NCI-H82 (cell line): ENCODE results near the gene RDH12.
A peak's percentile ranks its signal among the peaks of the same experiment; 100 is the strongest.
"Not testable (repeated sequence)": the region's sequence is repeated elsewhere in the genome, so short reads cannot be mapped to it uniquely, and the experiment has no call there.

Experiments used
- DNase-seq: peaks from one replicate; lab custom pipeline; 2025; lab: John Stamatoyannopoulos, UW

RDH12 gene

DNA sequence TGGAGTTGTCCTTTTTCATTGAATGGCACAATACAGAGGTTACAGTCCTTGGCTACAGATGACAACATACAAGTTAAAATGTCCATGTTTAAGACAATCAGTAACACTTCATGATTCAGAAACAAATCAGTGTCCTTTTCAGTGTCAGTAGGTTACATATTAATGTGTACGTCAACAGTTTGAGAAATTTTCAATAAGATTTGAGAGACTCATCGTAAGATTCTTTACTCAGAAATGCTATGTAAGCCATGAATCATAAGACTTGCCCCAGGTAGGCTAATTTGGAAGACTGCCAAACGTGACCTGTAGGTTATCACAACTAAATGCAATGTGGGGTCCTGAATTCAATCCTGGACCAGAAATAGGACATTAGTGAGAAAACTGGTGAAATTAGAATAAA is 3.5 kb downstream of the RDH12 start:
- no peak for DNase-seq

DNA sequence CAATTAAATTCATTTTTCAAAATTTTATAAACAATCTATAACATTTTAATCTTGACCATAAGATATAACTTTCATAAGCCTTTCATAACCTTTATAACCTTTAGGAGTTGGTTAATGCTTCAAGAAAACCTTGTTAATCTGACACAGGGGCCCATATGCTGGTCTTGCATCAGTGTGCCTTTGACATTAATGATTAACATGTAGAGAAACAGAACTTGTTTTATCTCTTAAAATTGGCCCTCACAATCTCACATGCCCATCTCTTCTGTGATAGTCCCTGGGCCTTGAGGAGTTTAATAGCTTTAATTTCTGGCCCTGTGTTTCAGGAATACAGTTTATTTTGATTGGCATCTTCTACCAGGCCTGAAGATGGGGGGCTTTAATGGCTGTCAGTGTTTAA is 7.7 kb downstream of the RDH12 start:
- not testable (repeated sequence) for DNase-seq

DNA sequence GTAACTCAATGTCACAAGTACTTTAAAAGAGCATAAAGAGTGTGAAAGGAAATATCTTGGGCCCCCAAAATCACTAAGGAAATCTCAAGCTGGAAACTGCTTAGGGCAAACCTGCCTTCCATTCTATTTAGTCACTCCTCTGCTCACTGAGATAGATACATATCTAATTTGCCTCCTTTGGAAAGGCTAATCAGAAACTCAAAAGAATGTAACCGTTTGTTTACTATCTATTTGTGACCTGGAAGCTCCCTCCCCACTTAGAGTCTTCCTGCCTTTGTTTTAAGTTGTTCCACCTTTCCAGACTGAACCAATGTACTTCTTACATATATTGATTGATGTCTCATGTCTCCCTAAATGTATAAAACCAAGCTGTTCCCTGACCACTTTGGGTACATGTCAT is 8.1 kb downstream of the RDH12 start:
- not testable (repeated sequence) for DNase-seq

DNA sequence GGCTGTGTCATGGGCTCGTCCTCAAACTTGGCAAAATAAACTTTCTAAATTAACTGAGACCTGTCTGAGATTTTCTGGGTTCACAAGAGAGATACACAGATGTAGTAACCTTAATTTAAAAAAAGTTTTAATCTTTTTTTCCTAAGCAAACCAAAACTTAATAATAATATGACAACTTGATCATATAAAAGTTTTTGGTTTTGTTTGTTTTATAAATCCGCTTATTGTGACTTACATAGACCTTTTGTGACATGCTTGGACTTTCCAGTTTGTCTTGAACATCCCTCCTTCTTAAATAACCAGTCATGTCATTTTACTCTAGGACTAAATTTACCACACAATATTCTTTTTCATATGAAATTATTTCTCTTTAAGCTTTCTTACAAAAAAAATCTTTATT is 8.5 kb downstream of the RDH12 start:
- peak; percentile 18 for DNase-seq

DNA sequence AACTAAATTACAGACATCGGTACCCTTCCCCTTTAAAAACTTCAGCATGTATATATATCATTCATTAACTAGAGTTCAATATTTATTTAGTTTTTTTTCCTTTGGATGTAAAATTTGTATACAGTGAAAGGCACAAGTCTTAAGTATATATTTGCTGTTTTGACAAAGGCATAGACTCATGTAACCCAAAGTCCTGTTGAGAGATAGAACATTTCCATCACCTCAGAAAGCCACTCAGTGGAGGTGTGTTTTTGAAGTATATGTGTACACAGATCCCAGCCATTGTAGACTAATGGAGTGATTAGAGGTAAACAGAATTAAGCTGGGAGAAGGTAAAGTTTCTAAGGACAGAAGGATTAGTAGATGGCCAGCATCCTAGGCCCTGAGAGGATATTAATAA is 15.4 kb downstream of the RDH12 start:
- peak; percentile 53 for DNase-seq

DNA sequence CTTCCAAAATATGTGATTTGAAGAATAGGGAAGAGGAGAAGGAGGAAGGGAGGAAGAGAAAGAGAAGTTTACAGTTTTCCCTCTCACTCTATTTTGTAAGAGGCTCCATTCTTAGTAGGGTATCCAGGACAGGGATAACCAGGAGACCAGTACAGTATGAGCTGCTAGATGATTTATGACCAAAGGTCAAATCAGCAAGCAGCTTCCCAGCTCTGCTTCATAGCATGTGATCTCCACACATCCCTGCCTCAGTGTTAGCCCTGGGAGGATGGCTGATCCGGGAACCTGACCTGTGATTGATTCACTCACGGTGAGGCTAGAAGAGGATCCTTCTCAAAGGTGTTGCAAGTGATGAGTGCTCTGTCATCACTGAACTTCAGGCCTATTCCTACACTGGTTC is 16.6 kb downstream of the RDH12 start:
- no peak for DNase-seq

DNA sequence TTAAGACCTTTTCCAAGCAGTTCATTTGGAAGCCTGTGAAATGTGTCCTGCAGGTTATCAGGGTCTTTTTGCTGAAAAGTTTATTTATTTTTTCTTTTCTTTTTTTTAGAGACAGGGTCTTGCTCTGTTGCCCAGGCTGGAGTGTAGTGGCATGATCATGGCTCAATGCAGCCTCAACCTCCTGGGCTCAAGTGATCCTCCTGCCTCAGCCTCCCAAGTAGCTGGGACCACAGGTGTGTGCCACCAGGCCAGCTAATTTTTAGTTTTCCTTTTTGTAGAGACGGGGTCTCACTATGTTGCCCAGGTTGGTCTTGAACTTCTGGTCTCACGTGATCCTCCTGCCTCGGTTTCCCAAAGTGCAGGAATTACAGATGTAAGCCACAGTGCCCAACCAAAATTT is 17.7 kb downstream of the RDH12 start:
- DNase-seq: not testable (repeated sequence)

DNA sequence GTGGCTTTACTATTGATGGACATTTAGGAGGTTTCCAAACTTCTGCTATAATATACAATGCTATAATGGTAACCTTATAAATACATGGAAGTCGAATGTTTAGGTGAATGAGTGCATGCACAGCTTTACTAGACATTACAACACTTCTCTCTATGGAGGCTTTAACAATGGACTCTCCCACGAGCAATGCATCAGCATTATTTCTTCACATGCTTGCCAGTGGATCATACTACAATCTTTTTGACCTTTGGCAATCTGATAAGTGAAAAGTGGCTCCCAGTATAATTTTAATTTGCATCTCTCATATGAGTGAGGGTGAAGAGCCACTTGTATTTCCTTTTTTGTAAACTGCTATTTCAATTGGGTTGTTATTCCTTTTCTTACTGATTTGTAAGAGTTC is 18.2 kb downstream of the RDH12 start:
- DNase-seq: no peak

DNA sequence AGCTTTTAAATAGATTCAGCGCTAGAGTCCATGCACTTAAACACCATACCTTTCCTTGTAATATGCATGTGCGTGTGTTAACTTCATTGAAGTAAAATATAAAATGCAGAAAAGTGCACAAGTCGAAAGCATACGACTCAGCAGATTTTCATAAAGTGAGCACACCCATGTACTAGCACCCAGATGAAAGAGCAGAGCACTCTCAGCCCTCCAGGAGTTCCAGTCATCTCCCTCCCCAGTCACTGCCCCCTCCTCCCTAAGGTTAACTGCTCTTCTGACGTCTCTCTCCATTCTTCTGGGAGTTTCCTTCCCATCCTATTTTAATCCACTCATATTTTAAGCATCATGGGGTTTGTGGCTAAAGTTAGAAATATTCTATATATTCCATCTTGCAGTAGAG is 20.2 kb downstream of the RDH12 start:
- DNase-seq: no peak

DNA sequence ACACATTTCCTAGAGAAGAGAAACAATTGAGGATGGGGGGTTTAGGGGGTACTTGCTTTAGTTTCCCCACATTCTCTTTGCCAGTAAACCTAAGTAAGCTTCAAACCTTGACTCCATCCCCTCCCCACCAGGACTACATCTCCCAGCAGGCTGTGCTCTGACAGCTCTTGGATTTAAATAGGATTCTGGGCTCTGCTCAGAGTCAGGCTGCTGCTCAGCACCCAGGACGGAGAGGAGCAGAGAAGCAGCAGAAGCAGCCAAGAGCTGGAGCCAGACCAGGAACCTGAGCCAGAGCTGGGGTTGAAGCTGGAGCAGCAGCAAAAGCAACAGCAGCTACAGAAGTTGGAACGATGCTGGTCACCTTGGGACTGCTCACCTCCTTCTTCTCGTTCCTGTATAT is 20.6 kb downstream of the RDH12 start:
- DNase-seq: peak; percentile 68

DNA sequence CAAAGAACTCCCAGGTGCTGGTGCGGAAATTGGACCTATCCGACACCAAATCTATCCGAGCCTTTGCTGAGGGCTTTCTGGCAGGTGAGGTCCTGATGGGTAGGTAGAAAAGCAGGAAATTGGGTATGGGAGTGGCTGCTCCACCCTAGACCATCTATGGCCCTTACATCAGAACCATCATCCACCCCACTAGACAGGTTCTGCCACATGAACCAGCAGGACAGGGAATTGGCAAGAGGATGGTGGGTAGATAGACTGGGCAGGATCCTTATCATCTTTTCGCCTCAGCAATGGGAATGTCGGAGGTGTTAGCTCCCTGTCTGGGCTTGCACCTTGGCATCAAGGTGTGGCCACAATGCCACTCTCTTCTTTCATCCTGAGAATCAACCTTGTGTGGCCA is 23.5 kb downstream of the RDH12 start:
- no peak for DNase-seq

DNA sequence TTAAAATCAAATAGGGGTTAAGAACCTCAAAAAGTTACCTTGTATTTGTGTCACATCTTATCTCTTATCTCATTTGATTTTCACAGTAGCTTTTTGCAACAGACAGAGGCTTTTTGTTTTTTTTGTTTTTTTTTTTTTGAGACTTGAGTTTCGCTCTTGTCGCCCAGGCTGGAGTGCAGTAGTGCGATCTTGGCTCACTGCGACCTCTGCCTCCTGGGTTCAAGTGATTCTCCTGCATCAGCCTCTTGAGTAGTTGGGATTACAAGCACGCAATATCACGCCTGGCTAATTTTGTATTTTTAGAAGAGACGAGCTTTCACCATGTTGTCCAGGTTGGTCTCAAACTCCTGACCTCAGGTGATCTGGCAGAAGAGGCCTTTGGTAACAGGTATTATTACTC is 25.7 kb downstream of the RDH12 start:
- DNase-seq: no peak

DNA sequence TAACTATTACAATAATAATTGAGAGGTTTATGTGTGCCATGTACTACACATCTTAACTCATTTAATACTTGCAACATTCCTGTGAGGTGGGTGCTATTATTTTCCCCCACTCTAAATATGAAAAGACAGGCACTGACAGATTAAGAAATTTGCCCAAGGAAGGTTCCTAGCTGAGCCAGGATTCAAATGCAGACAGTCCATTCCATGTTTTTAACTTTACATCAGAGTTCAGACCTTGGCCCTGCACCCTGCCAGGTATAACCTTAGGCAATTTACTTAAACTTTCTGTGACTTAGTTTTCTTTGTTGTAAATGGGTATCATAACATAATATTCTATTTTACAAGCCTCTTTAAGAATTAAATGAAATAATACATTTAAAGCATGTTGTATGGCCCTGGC is 26.6 kb downstream of the RDH12 start:
- DNase-seq: no peak

DNA sequence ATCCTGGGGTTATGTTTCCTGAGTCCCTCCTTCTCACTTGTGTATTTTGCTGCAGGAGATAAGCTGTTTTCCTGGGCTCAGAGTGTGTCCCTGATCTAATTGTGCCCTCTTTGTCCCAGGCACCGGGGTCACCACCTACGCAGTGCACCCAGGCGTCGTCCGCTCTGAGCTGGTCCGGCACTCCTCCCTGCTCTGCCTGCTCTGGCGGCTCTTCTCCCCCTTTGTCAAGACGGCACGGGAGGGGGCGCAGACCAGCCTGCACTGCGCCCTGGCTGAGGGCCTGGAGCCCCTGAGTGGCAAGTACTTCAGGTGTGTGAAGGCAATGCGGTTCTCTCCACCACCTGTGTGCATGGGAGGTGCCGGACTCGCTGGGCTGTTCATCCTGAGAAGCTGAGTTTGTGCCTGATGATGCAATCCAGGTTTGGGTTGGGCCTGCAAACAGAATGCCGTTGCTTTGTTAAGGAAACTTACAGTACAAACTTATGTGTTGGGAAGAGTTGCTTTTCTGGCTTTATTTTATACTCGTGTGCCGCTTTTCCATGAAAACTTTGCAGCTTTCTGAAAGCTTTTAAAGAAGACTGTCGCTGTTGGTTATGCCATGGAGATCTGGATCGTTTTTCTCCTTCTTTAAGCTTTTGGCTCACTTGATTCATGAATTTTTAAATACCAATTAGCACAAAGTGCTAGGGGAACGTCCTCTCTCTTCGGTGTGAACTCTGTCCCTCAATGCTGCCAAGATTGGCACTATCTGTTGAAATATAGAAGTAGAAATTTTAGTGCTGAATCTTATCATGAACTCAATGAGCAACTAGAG is 27.6 kb downstream of the RDH12 start:
- no peak for DNase-seq

DNA sequence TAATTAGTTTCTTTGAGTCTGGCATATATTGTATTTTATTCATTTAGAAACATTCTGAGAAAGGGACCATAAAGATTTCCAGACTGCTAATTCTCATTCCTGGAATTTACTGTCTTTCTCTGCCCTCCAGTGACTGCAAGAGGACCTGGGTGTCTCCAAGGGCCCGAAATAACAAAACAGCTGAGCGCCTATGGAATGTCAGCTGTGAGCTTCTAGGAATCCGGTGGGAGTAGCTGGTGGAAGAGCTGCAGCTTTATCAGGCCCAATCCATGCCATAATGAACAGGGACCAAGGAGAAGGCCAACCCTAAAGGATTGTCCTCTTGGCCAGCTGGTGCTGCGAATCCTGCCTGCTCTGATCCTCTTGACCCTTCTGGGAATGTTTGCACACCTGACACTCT is 31.9 kb downstream of the RDH12 start:
- DNase-seq: no peak

DNA sequence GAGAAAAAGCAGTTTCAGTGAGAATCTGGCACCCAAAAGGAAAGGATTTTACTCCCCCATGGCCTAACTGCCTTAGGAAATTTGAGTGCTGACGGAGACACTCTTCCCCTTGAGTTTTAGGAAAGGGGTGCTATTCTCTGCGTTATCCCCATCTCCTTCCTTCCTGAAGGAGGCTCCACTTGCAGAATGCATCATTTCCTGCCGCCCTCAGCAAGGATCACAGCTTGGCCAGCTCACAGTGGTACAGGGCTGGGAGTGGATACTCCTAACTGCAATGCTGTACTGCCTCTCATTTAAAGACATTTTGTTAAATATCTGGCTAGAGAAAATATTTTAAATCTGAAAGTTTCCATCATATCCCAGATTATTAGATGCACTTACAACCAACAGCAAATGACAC is 33.0 kb downstream of the RDH12 start:
- DNase-seq: no peak

DNA sequence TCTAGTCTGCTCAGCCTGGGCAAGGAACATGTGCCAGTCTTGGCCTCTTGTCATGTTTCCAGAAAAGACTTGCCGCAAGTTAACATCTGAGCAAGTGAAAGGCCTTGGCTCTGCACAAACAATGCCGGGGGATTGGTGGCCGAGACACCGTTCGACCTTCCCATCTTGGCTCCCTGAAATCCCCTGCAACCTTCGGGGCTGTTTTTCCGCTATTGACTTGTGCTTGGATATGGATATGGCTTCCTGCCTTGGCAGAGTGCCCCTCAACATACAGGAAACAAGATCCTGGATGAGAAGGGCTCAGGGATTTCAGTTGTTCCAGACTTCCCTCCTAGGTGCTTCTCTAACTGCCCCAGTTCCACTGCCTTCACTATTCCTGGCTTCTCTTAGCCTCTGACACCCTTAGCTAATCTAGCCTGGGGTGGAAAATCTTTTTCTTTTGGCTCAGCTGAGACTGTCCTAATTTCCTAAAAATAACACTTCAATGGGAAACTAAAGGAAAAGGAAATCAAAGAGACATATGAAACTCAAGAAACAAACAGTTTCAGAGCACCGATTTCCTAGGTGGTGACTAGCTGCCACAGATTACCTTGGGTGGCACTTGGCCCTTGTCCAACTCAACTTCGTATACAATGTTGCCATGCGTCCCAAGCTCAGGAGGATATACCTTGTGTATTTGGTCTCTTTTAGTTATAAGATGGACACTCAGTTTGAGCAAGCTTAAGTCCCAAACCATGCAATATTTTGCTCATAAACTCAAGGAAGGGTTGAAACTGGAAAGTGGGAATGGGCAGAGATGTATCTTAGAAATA is 33.9 kb downstream of the RDH12 start:
- DNase-seq: no peak

DNA sequence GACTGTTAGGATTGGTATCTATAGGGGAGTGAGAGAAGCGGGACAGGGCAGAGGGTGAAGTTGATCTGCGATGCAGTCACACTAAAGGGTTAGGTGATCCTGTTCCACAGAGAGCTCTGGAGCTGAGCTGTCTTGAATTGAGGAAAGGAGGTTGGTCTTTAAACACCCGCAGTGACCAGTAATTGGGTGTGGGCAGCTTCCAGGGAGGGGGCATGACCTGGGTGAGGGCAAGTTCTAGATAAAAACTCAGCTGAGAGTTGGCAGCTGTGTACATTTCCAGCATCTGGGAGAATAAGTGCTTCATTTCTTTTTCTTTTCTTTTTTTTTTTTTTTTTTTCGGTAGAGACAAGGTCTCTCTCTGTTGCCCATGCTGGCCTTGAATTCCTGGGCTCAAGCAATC is 35.1 kb downstream of the RDH12 start:
- no peak for DNase-seq

DNA sequence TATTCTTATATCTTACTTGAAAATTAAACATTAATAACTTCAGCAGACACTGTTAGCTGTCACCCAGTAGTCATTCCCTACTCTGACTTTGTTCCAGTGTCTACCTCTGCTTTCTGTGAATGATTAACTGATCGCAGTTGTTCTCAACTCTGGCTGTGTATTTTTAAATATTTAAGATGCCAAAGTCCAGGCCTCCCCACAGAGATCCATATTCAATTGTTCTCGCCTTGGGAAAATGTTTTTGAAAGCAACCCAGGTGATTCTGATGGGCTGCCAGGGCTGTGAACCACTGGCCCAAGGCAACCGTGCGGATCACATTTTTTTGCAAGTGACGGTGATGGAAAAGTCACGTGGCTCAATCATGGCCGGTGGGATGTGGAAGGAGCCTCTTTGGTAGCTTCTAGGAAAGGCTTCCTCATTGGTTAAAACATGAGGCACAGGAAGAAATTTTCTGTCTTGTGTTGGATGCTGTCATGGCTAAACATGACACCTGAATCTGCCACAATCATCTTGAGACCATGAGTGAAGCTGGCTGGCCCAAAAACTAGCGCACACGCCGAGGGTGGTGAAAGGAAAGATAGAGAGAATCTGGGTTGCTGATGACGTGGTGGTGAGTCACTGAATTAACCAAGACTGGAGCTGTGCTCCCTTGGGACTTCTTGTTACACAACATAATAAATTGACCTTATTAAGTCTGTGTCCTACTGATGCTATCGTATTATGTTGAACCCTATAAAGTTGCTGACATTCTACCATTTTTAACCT is 37.2 kb downstream of the RDH12 start:
- peak; percentile 20 for DNase-seq

DNA sequence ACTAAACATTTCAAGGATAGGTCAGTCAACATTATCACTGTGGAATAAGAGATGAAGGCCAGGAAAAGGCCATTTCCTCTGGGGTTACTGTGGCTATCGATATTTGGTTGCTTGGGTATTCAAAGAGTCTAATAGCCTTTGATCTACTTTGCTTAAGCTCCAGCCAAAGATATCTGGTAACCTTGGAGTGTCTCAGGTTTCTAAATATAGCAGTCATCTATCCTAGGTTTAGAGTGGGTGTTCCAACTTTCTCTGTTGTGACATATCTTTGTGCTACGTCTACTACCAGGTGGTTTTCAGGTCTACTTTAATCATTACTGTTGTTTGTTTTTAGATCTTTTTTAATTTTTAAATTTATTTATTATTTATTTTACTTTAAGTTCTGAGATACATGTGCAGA is 42.4 kb downstream of the RDH12 start:
- no peak for DNase-seq

DNA sequence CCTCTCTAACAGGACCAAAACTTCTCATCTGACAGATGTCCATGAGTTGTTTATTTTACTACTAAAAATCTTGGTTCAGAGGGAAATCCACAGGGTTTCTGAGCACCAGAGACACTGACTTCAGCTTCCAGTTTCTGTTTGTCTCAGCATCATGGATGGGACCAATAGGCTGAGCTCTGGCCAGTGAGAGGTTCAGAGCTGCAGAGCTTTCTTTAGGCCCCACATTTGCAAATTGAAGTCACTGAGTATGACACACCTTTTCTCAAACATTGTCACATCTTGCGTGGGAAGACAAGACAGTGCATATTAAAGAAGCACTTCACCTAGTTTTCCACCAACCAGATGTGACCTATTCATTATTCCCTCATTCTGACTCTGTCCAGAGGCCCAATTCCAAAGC is 45.2 kb downstream of the RDH12 start:
- DNase-seq: no peak

DNA sequence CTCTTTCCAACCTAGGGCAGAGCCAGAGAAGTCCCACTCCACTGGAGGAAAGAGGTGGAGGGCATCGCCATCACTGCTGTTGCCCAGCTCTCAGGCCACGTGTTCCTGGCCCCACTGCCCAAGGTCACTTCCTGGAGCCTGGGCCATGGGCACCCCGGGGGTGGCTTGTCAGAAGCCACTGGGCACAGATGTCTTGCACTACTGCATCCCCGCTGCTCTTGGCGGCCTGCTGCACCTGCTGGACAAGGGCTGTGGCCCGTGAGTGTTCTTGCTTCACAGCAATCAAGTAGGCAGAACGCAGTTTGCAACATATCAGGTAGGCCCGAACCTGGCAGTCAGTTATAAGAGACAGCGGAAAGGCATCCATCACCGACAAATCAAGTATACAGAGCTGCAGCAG is 46.6 kb downstream of the RDH12 start:
- DNase-seq: no peak
